ENCODE measurements around the gene WT1. TPM values are rescaled to one million over a fixed set of nuclear protein-coding genes. Genes with fewer than 3 reads are reported as not detected.
A peak's percentile ranks its signal among the peaks of the same experiment; 100 is the strongest.

Gene WT1
- total and polyA plus RNA-seq, 2 of the 8 experiments (the other 6 are each of a cell fraction or from before 2014, with no cell fraction given), result 0.05 to 0.17 TPM

DNA sequence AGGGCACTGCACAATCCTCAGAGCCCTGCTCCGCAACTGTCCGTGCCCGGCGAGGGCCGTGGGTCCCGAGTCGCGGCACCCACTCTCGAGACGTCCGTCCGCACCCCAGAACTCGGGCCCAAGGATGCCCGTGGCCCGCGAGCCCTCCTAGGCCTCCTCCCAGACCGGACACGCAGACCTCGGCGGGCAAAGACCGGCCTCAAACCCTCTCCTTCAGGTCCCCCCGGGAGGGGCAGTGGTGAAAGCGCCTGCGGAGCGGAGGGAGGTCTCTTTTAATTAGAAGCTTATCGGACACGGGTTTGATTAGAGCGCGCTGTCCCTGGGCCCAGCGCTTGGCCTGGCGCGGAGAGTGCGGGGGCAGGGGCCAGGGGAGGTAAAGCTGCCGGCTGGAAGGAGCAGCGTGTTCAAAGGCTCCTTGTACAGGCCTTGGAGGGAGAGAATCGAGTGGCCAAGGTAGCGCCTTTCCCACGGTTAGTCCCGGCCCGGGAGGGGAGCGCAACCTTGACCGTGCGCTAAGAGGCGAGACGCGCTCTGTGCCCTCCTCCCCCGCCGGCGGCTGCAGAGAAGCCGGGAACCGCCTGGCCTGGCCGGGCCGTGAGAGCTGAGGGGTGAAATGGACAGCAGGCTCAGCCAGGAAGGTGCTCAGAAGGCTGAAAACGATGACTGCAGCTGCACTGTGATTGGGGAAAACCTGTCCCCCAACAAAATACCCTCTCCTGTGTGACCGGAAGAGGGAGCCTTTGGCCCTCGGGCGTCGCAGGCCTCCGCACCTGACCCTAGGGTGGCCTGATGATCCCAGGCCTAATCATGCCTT, 4.6 kb downstream of the WT1 start:
- no peaks in the 10 kb centered on the region for H3K9me3 ChIP-seq (ENCODE audit: insufficient read depth in 2 of 2, low read depth in 1 of 2, low read length in 1 of 2)
- peak in 1 of 2 experiments; percentile 70 for DNase-seq (ENCODE audit: low read depth in 1 of 2, low spot score in 2 of 2)
- H2BK5ac ChIP-seq (ENCODE audit: low read depth, low read length), result no peak overlapping the region
- WGBS, 2 experiments (ENCODE audit: extremely low coverage in 1 of 2, insufficient coverage in 1 of 2, insufficient read length in 1 of 2, insufficient replicate concordance in 2 of 2, low coverage in 1 of 2, low lambda C conversion rate in 2 of 2, missing lambda C conversion rate in 1 of 2), result 2% methylated on average over 56 of the region's 59 CpGs; no CpG with 5 or more reads in 1 of the 2 experiments
- no peak overlapping the region for H3K14ac ChIP-seq (ENCODE audit: insufficient read length)
- H3K4me2 ChIP-seq (ENCODE audit: insufficient read depth in 1 of 2, low read depth in 2 of 2, low read length in 2 of 2), result peak overlapping the region; percentile 83 to 87
- H3K27me3 ChIP-seq (replicated peaks in 1 of 4; ENCODE audit: control insufficient read depth in 3 of 4, extremely low read depth in 1 of 4, insufficient read depth in 3 of 4, low read length in 3 of 4), result peaks cover 96 to 100% (median 100%) of the 10 kb centered on the region in 4 experiments
- H2AFZ ChIP-seq (ENCODE audit: low read length), result no peak overlapping the region
- POLR2A ChIA-PET (ENCODE audit: partially characterized antibody), result interaction anchor here (0.6 to 4.6 kb wide), 4 partner anchors 8 to 167 kb away, joined by 3 to 17 read pairs (median 4); partner anchors contain the start of gene EIF3M
- no peak overlapping the region for H2BK20ac ChIP-seq (ENCODE audit: low read length)
- peaks cover 0 to 36% (median 13%) of the 10 kb centered on the region in 4 experiments; a peak in 6 of 7 replicates for H3K4me1 ChIP-seq (replicated peaks in 1 of 4; ENCODE audit: control insufficient read depth in 3 of 4, insufficient read depth in 4 of 4, low read length in 3 of 4)
- no peak overlapping the region for H3K56ac ChIP-seq (replicated peaks; ENCODE audit: insufficient read length, low read depth, low read length)
- peak; percentile 48 for FAIRE-seq
- H3K18ac ChIP-seq (ENCODE audit: extremely low read depth, low read length), result no peak overlapping the region; the same call in 1 of the 2 replicates
- no peaks in the 10 kb centered on the region for H3K79me2 ChIP-seq (ENCODE audit: control insufficient read depth in 1 of 2, insufficient read depth in 2 of 2, low read length in 2 of 2)
- peaks cover 14 to 30% of the 10 kb centered on the region in 2 experiments for H4K20me1 ChIP-seq (replicated peaks in 1 of 2; ENCODE audit: control insufficient read depth in 1 of 2, insufficient read depth in 2 of 2, low read length in 2 of 2)
- no peak overlapping the region for H3K4ac ChIP-seq (replicated peaks; ENCODE audit: insufficient read length, low read depth, low read length)
- H2BK15ac ChIP-seq (ENCODE audit: low read length), result no peak overlapping the region
- H4K91ac ChIP-seq (replicated peaks; ENCODE audit: insufficient read length, low read length), result no peak overlapping the region
- H4K5ac ChIP-seq (ENCODE audit: insufficient read length, low read depth, low read length), result no peak overlapping the region
- H3K23ac ChIP-seq (ENCODE audit: insufficient read length), result no peak overlapping the region
- H2AK5ac ChIP-seq (ENCODE audit: low read depth, low read length), result no peak overlapping the region
- H2BK120ac ChIP-seq (replicated peaks; ENCODE audit: low read depth, low read length), result no peak overlapping the region
- no peak overlapping the region; a peak in 1 of 7 replicates for H3K9ac ChIP-seq (replicated peaks in 1 of 4; ENCODE audit: extremely low read depth in 1 of 4, low read depth in 3 of 4, low read length in 3 of 4)
- H3K79me1 ChIP-seq (ENCODE audit: low read depth, low read length), result no peaks in the 10 kb centered on the region
- H3K27ac ChIP-seq (ENCODE audit: low read depth, low read length), result no peak overlapping the region
- peaks cover 11% of the 10 kb centered on the region; the same call in 1 of the 2 replicates for H3K23me2 ChIP-seq (ENCODE audit: low read depth, low read length)
- H3K4me3 ChIP-seq (ENCODE audit: extremely low read depth in 1 of 4, insufficient read depth in 2 of 4, low read depth in 3 of 4, low read length in 4 of 4), result peak overlapping the region; percentile 22 to 58 (median 24); a peak in 7 of 8 replicates
- H4K8ac ChIP-seq (ENCODE audit: extremely low read depth, insufficient read depth, low read length), result no peak overlapping the region; the same call in 1 of the 2 replicates
- peaks cover 0 to 9% (median 0%) of the 10 kb centered on the region in 4 experiments; a peak in 1 of 8 replicates for H3K36me3 ChIP-seq (ENCODE audit: control insufficient read depth in 2 of 4, insufficient read depth in 4 of 4, low read length in 3 of 4)
- no peak overlapping the region for H2BK12ac ChIP-seq (ENCODE audit: low read depth, low read length)
- CTCF ChIA-PET (ENCODE audit: partially characterized antibody), result interaction anchor here (0.6 to 3.6 kb wide), 25 partner anchors 9 to 754 kb away, joined by 3 to 20 read pairs (median 4); no protein-coding TSS in a partner anchor
- TF ChIP-seq KDM4A (IDR thresholded peaks at IDR 0.05; ENCODE audit: low read depth, low read length, severe bottlenecking) (peak; percentile 50), SRF (IDR thresholded peaks at IDR 0.05; ENCODE audit: low read depth, low read length) (no peak), GTF2F1 (IDR thresholded peaks at IDR 0.05; ENCODE audit: borderline replicate concordance, low read depth, low read length) (no peak), SP2 (IDR thresholded peaks at IDR 0.05; ENCODE audit: low read length) (no peak), SUZ12 (IDR thresholded peaks at IDR 0.05; ENCODE audit: low read length) (peak; percentile 90)
- TF ChIP-seq, protein P1, sequence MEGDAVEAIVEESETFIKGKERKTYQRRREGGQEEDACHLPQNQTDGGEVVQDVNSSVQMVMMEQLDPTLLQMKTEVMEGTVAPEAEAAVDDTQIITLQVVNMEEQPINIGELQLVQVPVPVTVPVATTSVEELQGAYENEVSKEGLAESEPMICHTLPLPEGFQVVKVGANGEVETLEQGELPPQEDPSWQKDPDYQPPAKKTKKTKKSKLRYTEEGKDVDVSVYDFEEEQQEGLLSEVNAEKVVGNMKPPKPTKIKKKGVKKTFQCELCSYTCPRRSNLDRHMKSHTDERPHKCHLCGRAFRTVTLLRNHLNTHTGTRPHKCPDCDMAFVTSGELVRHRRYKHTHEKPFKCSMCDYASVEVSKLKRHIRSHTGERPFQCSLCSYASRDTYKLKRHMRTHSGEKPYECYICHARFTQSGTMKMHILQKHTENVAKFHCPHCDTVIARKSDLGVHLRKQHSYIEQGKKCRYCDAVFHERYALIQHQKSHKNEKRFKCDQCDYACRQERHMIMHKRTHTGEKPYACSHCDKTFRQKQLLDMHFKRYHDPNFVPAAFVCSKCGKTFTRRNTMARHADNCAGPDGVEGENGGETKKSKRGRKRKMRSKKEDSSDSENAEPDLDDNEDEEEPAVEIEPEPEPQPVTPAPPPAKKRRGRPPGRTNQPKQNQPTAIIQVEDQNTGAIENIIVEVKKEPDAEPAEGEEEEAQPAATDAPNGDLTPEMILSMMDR (IDR thresholded peaks at IDR 0.05; ENCODE audit: control extremely low read depth in 1 of 3, insufficient read depth in 1 of 3, low read depth in 1 of 3, low read length in 3 of 3), result peak; percentile 54 to 81 (median 65)
- TF ChIP-seq, protein P2, sequence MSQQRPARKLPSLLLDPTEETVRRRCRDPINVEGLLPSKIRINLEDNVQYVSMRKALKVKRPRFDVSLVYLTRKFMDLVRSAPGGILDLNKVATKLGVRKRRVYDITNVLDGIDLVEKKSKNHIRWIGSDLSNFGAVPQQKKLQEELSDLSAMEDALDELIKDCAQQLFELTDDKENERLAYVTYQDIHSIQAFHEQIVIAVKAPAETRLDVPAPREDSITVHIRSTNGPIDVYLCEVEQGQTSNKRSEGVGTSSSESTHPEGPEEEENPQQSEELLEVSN (IDR thresholded peaks at IDR 0.05), result no peak

Measured in H1 (cell line).